ENCODE results near the gene ARMC12.
A peak's percentile ranks its signal among the peaks of the same experiment; 100 is the strongest.
"Not testable (repeated sequence)": the region's sequence is repeated elsewhere in the genome, so short reads cannot be mapped to it uniquely, and the experiment has no call there.

ARMC12 gene

GRCh38 chr6:35736982-35737412, at the start of gene ARMC12:
Gene ARMC12, plus strand, starts transcription at chr6:35737032. Its CDS starts 77 bp downstream, at chr6:35737109.
- H3K4me3 Mint-ChIP-seq = no peak within 1 kb of the TSS
- H3K4me1 Mint-ChIP-seq = peaks cover 14% of the 10 kb centered on the region

GRCh38 chr6:35687658-35688604, 48.9 kb upstream of the ARMC12 start:
- DNase-seq (ENCODE audit: low spot score in 2 of 2) = peak; percentile 46 to 55
- Mint-ChIP-seq H3K36me3 (no peaks in the 10 kb centered on the region), H3K27ac (peak overlapping the region; percentile 82), H3K9me3 (no peaks in the 10 kb centered on the region), H3K27me3 (no peaks in the 10 kb centered on the region), H3K4me1 (peaks cover 8% of the 10 kb centered on the region), H3K4me3 (peak overlapping the region; percentile 96)
- peak; percentile 54 for ATAC-seq (ENCODE audit: low read depth)

More at GRCh38 chr6:35736982-35737412, at the start of gene ARMC12:
- Mint-ChIP-seq H3K27me3 (no peaks in the 10 kb centered on the region), H3K36me3 (no peaks in the 10 kb centered on the region), H3K9me3 (no peaks in the 10 kb centered on the region), H3K27ac (no peak within 1 kb of the TSS)
- DNase-seq (ENCODE audit: low spot score in 2 of 2) (no peak), ATAC-seq (ENCODE audit: low read depth) (no peak)

GRCh38 chr6:35688605-35689322, 48.1 kb upstream of the ARMC12 start, which contains the start of gene FKBP5:
Gene FKBP5, minus strand, starts transcription at chr6:35688915. Its CDS starts 46,091 bp downstream, at chr6:35642824.
- peak; percentile 89 for ATAC-seq (ENCODE audit: low read depth)
- Mint-ChIP-seq H3K36me3 (no peaks in the 10 kb centered on the region), H3K9me3 (no peaks in the 10 kb centered on the region), H3K27me3 (no peaks in the 10 kb centered on the region), H3K27ac (peak within 1 kb of the TSS; percentile 82), H3K4me3 (peak within 1 kb of the TSS; percentile 96), H3K4me1 (peaks cover 8% of the 10 kb centered on the region)
- peak; percentile 81 to 83 for DNase-seq (ENCODE audit: low spot score in 2 of 2)

- DNase-seq (ENCODE audit: low spot score in 2 of 2); H3K36me3 Mint-ChIP-seq; H3K4me1 Mint-ChIP-seq; H3K9me3 Mint-ChIP-seq; ATAC-seq (ENCODE audit: low read depth); H3K27ac Mint-ChIP-seq; H3K27me3 Mint-ChIP-seq: not testable (repeated sequence)
- peak overlapping the region; percentile 32 for H3K4me3 Mint-ChIP-seq
These were observed 46.8 kb upstream of the ARMC12 start for GRCh38 chr6:35690006-35690405.

- H3K4me3 Mint-ChIP-seq = no peak overlapping the region
- H3K27me3 Mint-ChIP-seq = no peaks in the 10 kb centered on the region
- H3K27ac Mint-ChIP-seq = no peak overlapping the region
- peaks cover 8% of the 10 kb centered on the region for H3K4me1 Mint-ChIP-seq
- no peak for DNase-seq (ENCODE audit: low spot score in 2 of 2)
- ATAC-seq (ENCODE audit: low read depth) = no peak
- no peaks in the 10 kb centered on the region for H3K9me3 Mint-ChIP-seq
- H3K36me3 Mint-ChIP-seq = no peaks in the 10 kb centered on the region
These were observed 46.3 kb upstream of the ARMC12 start for GRCh38 chr6:35690484-35690883.

GRCh38 chr6:35691027-35691824, 45.6 kb upstream of the ARMC12 start:
- ATAC-seq (ENCODE audit: low read depth) = no peak
- Mint-ChIP-seq H3K4me3 (no peak overlapping the region), H3K9me3 (no peaks in the 10 kb centered on the region), H3K27me3 (no peaks in the 10 kb centered on the region), H3K4me1 (peaks cover 8% of the 10 kb centered on the region), H3K27ac (no peak overlapping the region), H3K36me3 (no peaks in the 10 kb centered on the region)
- DNase-seq (ENCODE audit: low spot score in 2 of 2) = no peak

- Mint-ChIP-seq H3K27ac (no peak overlapping the region), H3K4me1 (no peaks in the 10 kb centered on the region), H3K9me3 (no peaks in the 10 kb centered on the region), H3K4me3 (no peak overlapping the region), H3K36me3 (no peaks in the 10 kb centered on the region), H3K27me3 (no peaks in the 10 kb centered on the region)
- no peak for ATAC-seq (ENCODE audit: low read depth)
- no peak for DNase-seq (ENCODE audit: low spot score in 2 of 2)
These were observed 42.4 kb upstream of the ARMC12 start for GRCh38 chr6:35694462-35694861.

- DNase-seq (ENCODE audit: low spot score in 2 of 2); H3K36me3 Mint-ChIP-seq; H3K4me1 Mint-ChIP-seq; H3K27ac Mint-ChIP-seq; H3K27me3 Mint-ChIP-seq; ATAC-seq (ENCODE audit: low read depth); H3K4me3 Mint-ChIP-seq; H3K9me3 Mint-ChIP-seq: not testable (repeated sequence)
These were observed 38.4 kb upstream of the ARMC12 start for GRCh38 chr6:35698430-35698829.

GRCh38 chr6:35698858-35699257, 38.0 kb upstream of the ARMC12 start:
- H3K4me3 Mint-ChIP-seq = no peak overlapping the region
- H3K4me1 Mint-ChIP-seq = no peaks in the 10 kb centered on the region
- H3K27ac Mint-ChIP-seq = no peak overlapping the region
- no peaks in the 10 kb centered on the region for H3K36me3 Mint-ChIP-seq
- no peaks in the 10 kb centered on the region for H3K27me3 Mint-ChIP-seq
- DNase-seq (ENCODE audit: low spot score in 2 of 2) = no peak
- peaks cover 1% of the 10 kb centered on the region for H3K9me3 Mint-ChIP-seq
- ATAC-seq (ENCODE audit: low read depth) = no peak

GRCh38 chr6:35703554-35703953, 33.3 kb upstream of the ARMC12 start:
- Mint-ChIP-seq H3K27ac (no peak overlapping the region), H3K36me3 (no peaks in the 10 kb centered on the region), H3K4me1 (no peaks in the 10 kb centered on the region), H3K27me3 (no peaks in the 10 kb centered on the region), H3K9me3 (peaks cover 4% of the 10 kb centered on the region), H3K4me3 (no peak overlapping the region)
- ATAC-seq (ENCODE audit: low read depth) (no peak), DNase-seq (ENCODE audit: low spot score in 2 of 2) (no peak)

GRCh38 chr6:35706468-35706867, 30.4 kb upstream of the ARMC12 start:
- ATAC-seq (ENCODE audit: low read depth) (no peak), DNase-seq (ENCODE audit: low spot score in 2 of 2) (no peak)
- H3K4me1 Mint-ChIP-seq = no peaks in the 10 kb centered on the region
- H3K27ac Mint-ChIP-seq = no peak overlapping the region
- H3K9me3 Mint-ChIP-seq = peaks cover 8% of the 10 kb centered on the region
- no peaks in the 10 kb centered on the region for H3K27me3 Mint-ChIP-seq
- H3K36me3 Mint-ChIP-seq = peaks cover 2% of the 10 kb centered on the region
- H3K4me3 Mint-ChIP-seq = no peak overlapping the region

GRCh38 chr6:35707714-35708407, 29.0 kb upstream of the ARMC12 start:
- Mint-ChIP-seq H3K27me3 (no peaks in the 10 kb centered on the region), H3K4me1 (no peaks in the 10 kb centered on the region), H3K4me3 (no peak overlapping the region), H3K27ac (no peak overlapping the region), H3K9me3 (peaks cover 8% of the 10 kb centered on the region), H3K36me3 (peaks cover 2% of the 10 kb centered on the region)
- DNase-seq (ENCODE audit: low spot score in 2 of 2) (no peak), ATAC-seq (ENCODE audit: low read depth) (no peak)

- DNase-seq (ENCODE audit: low spot score in 2 of 2) (no peak), ATAC-seq (ENCODE audit: low read depth) (no peak)
- H3K4me1 Mint-ChIP-seq = peaks cover 3% of the 10 kb centered on the region
- no peak overlapping the region for H3K27ac Mint-ChIP-seq
- H3K27me3 Mint-ChIP-seq = no peaks in the 10 kb centered on the region
- no peak overlapping the region for H3K4me3 Mint-ChIP-seq
- H3K9me3 Mint-ChIP-seq = peaks cover 8% of the 10 kb centered on the region
- H3K36me3 Mint-ChIP-seq = peaks cover 2% of the 10 kb centered on the region
These were observed 28.2 kb upstream of the ARMC12 start for GRCh38 chr6:35708585-35708984.
